HG03432 (cell line): Measurements from ENCODE around the gene RAB28.
A peak's percentile ranks its signal among the peaks of the same experiment; 100 is the strongest.
"Not testable (repeated sequence)": the region's sequence is repeated elsewhere in the genome, so short reads cannot be mapped to it uniquely, and the experiment has no call there.

Source experiments
- ATAC-seq: cut with Tn5 transposase; IDR thresholded peaks from one replicate; pipeline ENCODE4 v1.9.1; 2021; ENCODE audit warnings: mild to moderate bottlenecking, moderate library complexity; ENCODE audit not compliant: unreplicated experiment

RAB28 gene

DNA sequence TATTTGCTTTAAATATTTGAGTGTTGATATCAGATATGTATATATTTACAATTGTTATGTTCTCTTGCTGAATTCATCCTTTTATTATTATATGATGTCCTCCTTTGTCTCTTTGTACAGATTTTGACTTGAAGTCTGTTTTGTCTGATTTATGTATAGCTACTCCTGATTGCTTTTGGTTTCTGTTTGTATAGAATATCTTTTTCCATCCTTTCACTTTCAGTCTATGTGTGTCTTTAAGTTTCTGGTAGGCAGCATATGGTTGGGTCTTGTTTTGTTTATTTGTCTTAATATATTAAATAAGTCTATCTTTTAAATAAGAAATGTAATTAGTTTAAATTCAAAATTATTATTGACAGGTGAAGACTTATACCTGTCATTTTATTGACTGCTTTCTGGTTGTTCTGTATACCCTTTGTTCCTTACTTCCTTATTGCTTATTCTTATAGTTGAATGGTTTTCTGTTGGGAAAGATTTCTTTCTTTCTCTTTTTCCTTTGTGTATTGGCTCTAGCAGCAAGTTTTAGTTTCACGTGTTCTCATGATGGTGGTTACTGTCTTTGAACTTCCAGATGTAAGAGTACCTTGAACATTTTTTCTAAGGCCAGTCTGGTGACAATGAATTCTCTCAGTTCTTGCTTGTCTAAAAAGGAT, 31.1 kb downstream of the RAB28 start:
- peak; percentile 64 for ATAC-seq

DNA sequence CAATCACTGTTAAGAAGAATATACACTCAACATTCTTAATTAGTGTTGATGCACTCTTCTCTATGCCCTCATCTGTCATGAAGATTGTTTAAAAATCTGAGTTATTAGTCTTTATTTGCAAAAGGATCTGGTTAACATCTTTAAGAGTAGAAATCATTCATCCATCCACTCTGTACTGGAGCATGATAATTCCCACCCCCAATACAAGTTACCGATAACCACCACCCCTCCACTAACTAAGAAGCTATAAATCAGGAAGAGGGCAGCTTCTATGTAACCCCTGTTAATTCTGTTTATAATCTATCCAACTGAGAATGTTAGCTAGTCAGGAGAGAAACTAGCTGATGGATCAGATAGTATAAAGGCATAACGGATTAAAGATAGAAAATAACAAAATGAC, 34.5 kb downstream of the RAB28 start:
- no peak for ATAC-seq

DNA sequence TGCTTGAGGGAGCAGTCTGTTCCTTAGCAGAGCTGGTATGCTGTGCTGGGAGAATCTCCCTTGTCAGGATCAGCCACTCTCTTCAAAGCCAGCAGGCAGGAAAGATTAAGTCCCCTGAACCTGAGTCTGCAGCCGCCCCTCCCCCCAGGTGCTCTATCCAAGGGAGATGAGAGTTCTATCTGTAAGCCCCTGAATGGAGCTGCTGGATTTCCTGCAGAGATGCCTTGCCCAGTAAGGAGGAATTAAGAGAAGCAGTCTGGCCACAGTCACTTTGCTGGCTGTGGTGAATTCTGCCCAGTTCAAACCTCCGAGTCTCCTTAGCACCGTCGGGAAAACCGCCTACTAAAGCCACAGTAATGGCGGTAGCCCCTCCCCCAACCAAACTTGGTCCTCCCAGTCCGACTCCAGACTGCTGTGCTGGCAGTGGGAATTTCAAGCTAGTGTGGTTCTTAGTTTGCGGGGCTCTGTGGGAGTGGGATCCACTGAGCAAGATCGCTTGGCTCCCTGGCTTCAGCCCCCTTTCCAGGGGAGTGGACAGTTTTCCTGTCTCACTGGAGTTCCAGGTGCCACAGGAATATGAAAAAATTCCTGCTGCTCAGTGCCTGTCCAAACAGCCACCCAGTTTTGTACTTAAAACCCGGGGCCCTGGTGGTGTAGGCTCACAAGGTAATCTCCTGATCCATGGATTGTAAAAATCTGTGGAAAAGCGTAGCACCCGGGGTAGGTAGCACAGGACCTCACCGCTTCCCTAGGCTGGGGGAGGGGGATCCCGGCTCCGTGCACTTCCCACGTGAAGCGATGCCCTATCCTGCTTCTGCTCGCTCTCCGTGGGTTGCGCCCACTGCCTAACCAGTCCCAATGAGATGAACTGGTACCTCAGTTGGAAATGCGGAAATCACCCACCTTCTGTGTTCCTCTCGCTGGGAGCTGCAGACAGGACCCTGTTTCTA, 38.0 kb downstream of the RAB28 start:
- no peak for ATAC-seq

DNA sequence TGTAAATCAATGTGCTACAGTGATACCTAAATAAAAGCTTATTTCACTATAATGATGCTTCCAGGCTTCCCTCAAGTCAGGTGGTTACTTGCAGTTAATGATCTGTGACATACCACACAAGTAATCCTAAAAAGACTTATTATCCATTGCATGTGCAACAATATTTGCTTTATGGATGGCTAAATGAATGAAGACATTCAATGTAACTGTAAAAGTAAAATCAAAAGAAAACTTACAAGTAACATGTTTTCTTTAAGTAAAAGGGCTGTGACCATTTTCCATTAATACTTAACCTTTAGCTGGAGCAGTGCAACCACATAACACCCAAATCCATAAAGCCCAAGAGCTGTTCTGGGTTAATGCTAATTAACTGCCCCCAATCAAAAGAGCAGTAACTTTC, 42.6 kb downstream of the RAB28 start:
- ATAC-seq = no peak

DNA sequence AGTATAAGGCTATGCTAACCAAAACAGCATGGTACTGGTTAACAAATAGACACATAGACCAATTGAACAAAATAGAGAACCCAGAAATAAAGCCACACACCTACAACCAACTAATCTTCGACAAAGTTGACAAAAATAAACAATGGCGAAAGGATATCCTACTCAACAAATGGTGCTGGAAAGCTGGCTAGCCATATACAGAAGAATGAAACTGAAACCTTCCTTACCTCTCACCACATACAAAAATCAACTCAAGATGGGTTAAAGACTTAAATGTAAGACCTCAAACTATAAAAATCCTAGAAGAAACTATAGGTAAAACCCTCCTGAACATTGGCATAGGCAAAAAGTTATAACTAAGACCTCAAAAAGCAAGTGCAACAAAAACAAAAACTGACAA, 47.2 kb downstream of the RAB28 start:
- ATAC-seq = no peak

DNA sequence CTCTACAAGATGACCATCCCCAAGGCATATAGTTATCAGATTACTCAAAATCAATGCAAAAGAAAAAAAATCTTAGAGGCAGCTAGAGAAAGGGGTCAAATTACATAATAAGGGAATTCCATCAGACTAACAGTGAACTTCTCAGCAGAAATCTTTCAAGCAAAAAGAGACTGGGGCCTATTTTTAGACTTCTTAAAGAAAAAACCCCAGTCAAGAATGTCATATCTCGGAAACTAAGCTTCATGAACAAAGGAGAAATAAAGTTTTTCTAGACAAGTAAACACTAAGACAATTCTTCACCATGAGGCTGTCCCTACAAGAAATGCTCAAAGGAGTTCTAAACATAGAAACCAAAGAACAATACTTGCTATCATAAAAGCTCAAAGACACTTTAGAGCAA, 51.7 kb downstream of the RAB28 start:
- peak; percentile 40 for ATAC-seq

DNA sequence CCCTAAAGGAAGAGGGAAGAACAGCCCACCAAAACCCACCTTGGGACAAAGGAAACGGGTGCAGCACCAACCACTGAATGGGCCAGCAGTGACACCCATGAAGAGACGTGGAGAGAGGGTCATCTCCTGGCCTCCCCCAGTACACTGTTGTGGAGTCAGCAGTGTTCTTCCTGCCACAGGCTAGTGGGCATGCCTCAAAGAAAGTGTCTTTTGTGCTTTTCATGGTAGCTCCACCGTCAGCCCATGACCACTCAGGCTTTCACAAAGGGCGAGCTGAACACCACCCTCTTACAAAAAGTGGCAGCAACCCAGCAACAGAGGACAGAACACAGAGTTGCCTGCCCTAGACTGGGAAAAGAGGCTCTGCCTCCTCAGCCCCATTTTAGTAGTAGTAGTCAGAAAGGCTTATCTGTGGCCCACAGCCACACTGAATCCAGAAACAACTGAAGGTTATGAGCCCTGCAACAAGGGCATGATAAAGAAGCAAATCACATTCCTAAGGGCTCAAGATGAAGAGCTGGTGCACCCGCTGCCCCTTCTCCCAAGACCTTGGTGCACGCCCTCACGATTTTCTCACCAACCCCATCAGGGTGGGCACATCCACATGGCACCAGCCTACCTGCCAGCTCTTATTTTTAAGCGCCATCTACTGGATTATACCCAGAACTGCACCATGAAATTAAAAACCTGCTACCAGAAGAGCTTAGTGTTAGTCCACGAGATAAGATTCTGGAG, 53.1 kb downstream of the RAB28 start:
- no peak for ATAC-seq

DNA sequence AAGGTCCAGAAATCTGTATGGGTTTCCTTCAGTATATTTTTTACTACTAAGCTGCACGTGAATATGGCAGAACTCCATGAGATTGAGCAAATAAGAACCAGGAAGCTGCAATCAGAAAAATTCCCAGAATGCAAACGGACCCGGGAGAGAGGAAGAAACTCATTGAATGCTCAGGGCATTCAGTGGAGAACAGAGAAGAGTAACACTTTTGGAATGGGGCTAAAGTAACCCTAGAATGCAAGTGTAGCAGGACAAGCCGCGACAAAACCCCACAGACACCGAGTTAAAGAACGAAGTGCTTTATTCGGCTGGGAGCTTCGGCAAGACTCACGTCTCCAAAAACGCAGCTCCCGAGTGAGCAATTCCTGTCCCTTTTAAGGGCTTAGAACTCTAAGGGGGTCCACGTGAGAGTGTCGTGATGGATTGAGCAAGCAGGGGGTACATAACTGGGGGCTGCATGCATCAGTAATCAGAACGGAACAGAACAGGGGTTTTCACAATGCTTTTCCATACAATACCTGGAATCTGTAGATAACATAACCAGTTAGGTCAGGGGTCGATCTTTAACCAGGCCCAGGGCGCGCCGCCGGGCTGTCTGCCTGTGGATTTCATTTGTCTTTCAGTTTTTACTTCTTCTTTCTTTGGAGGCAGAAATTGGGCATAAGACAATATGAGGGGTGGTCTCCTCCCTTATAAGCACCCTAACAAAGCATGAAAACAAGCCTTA, 56.4 kb downstream of the RAB28 start:
- no peak for ATAC-seq

DNA sequence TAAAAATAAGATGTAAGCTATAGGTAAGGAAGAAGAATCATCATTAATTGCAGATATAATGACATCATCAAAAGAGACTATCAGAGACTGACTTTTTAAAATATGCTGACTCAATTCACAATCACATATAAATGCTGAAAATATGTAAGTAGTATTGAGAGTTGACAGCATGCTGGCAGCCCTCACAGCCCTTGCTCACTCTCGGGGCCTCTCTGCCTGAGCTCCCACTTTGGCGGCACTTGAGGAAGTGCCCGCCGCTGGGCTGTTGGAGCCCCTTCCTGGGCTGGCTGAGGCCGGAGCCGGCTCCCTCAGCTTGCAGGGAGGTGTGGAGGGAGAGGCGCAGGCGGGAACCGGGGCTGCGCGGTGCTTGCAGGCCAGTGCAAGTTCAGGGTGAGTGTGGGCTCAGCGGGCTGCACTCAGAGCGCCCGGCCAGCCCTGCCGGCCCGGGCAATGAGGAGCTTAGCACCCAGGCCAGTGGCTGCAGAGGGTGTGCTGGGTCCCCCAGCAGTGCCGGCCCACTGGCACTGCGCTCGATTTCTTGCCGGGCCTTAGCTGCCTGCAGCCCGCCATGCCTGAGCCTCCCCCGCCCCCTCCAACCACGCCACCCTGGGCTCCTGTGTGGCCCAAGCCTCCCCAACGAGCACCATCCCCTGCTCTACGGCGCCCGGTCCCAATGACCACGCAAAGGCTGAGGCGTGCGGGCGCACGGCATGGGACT, 68.9 kb downstream of the RAB28 start:
- ATAC-seq = no peak

DNA sequence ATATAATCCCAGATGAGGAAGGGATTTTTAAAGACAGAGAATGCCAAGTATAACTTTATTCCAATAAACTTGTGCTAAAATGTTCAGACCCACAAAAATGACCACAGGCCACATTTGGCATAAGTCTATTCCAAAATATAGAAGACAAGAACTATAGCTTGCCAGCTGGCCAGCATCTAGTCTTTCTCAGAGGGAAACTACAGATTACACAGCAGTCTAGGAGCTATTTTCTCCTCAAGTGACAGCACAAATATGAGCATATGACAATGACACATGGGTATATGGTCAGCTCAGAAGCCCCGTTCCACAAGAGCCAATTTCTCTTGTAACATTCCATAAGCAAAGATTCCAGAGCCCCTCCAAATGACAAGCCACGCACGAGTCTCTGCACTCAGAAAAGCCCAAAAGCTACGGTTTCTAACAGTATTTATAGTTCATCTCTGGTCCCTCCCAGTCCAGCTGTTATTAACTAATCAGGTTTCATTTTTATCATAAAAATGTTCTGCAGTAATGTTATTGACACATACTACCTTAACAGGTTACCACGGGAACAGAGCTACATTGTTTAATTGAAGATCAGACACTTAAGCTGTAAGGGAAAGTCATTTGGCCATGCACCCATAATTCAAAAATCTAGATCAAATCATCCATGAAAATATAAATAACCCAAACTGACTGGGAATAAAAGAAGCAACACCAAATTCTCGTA, 70.3 kb downstream of the RAB28 start:
- ATAC-seq = no peak

DNA sequence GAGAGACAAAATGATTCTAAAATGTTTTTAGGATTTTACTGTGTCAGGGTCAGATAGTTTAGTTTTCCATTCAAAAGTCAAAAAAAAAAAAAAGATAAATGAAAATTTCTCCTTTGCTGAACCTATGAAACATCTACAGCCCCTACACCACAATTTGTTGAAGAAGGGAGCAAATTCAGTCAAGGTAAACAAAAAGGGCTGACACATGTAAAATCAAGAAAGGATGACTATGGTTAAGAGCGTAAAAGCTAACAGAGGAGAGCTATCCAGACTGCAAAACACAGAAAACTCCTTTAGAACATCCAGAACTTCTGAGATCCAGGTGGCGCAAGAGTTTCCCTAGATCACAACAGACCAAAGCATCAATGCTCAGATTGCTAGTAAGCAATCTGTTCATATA, 72.2 kb downstream of the RAB28 start:
- no peak for ATAC-seq

DNA sequence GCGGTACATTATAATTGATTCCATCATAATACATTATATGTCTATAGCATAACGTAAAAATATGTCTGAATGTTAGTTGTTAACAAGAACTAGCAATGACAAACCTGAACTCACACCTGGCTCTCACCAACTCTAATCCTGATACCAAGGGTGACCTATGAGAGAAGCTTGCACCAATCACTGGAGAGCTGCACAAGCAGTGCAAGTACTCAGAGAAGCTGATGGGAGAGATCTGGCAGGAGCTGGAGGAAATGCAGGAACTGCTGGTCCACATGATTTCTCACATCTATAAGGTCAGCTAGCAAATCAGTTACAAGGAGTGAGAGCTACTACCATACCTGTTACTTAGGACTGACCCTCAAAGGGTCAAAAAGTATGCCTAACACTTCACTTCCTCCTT, 74.8 kb downstream of the RAB28 start:
- no peak for ATAC-seq

DNA sequence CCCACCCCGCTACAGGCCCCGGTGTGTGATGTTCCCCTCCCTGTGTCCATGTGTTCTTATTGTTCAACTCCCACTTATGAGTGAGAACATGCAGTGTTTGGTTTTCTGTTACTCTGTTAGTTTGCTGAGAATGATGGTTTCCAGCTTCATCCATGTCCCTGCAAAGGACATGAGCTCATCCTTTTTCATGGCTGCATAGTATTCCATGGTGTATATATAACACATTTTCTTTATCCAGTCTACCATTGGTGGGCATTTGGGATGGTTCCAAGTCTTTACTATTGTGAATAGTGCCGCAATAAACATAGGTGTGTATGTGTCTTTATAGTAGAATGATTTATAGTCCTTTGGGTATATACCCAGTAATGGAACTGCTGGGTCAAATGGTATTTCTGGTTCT, 78.0 kb downstream of the RAB28 start:
- not testable (repeated sequence) for ATAC-seq

DNA sequence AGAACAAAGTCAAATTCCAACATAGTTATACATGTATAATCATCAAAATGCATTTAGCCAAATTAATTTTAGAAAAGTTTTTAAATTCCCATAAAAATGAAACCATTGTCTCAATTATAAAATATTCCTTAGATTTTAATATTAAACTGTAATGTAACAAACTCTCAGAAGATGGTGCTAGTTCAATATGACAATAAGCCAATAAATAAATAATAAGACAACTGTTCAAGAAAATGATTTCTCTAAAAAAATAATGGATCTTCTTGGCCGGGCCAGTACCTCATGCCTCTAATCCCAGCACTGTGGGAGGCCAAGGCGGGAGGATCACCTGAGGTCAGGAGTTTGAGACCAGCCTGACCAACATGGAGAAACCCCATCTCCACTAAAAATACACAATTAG, 80.3 kb downstream of the RAB28 start:
- no peak for ATAC-seq

DNA sequence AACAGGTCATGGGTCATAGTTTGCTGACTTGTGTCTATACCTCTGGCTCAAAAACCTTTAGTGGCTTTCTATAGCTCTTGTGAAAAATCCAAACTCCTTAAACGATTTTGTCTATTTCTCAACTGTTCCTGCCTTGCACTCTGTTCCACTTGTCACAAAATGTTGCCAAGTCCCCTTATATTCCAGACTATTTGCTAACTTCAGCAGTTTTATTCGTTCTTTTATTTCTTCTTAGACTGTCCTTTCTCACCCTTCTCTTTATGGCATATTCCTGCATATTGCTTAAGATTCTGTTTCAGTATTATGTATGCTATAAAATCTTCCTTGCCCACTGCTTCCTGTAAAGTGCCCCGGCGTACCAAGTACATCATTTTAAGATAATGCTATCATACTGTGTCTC, 80.8 kb downstream of the RAB28 start:
- no peak for ATAC-seq

DNA sequence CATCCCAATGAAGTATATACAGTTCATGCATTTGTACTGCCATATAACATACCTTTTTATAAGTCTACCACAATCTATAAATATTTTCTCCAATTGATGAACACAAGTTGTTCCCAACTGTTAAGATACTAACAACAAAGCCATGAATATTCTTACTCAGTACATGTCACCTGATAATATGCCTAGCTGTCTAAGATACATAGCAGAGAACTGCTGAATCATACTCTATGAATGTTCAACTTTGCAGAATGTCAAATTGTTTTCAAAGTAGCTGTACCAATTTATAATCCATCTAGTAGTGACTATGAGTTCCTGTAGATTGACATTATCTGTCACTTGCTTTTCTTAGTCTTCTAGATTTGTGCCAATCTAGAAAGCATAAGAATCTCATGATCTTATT, 84.9 kb downstream of the RAB28 start:
- no peak for ATAC-seq

DNA sequence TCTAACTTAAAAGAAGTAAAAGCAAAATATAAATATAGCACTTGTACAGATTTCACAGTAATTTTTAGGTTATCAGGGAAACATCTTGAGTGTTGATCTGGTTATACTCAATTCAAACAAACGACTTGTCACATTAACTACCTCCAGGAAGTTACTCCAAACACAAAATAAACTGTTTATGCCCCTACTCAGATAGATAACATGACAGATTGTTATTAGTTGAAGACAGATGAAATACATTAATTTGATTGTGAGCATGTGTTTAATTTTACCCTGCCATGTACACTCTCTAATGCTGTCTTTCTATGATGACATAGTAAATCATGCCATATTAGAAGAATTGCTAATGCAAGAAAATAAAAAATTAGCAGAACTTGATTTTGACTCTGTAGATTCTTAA, 88.0 kb downstream of the RAB28 start:
- no peak for ATAC-seq

DNA sequence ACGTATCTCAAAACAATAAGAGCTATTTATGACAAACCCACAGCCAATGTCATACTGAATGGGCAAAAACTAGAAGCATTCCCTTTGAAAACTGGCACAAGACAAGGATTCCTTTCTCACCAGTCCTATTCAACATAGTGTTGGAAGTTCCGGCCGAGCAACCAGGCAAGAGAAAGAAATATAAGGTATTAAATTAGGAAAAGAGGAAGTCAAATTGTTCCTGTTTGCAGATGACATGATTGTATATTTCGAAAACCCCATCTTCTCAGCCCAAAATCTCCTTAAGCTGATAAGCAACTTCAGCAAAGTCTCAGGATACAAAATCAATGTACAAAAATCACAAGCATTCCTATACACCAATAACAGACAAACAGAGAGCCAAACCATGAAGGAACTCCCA, 94.2 kb downstream of the RAB28 start:
- ATAC-seq = not testable (repeated sequence)

DNA sequence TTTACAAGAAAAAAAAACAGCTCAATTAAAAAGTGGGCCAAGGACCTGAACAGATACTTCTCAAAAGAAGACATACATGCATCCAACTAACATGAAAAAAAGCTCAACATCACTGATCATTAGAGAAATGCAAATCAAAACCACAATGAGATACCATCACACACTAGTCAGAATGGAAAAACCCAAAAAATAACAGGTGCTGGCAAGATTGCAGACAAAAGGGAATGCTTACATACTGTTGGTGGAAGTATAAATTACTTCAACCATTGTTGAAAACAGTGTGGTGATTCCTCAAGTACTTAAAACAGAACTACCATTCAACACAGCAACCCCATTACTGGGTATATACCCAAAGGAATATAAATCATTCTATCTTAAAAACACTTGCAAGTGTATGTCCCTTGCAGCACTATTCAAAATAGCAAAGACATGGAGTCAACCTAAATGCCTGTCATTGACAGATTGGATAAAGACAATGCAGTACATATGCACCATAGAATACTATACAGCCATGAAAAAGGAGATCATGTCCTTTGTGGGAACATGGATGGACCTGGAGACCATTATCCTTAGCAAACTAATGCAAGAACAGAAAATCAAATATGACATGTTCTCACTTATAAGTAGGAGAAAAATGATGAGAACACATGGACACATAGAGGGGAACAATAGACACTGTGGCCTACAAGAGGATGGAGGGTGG, 97.6 kb downstream of the RAB28 start:
- ATAC-seq = peak; percentile 95
